HG03175 (cell line): ENCODE data around the gene ERC2.

Experiments used
- ATAC-seq: cut with Tn5 transposase; IDR thresholded peaks from one replicate; pipeline ENCODE4 v1.9.1; 2021; ENCODE audit warnings: mild to moderate bottlenecking, moderate library complexity; ENCODE audit not compliant: unreplicated experiment

ERC2 gene

GRCh38 chr3:55471084-55471483, 997.2 kb downstream of the ERC2 start:
- ATAC-seq = no peak

GRCh38 chr3:55469957-55470526, 998.2 kb downstream of the ERC2 start:
- no peak for ATAC-seq

- ATAC-seq = no peak
These were observed 1000.0 kb downstream of the ERC2 start for GRCh38 chr3:55468251-55468650.

GRCh38 chr3:55467099-55467498, 1001.2 kb downstream of the ERC2 start:
- ATAC-seq = no peak

- no peak for ATAC-seq
These were observed 1001.7 kb downstream of the ERC2 start for GRCh38 chr3:55466526-55466925.

- no peak for ATAC-seq
These were observed 1006.4 kb downstream of the ERC2 start for GRCh38 chr3:55461896-55462295.

- no peak for ATAC-seq
These were observed 1008.4 kb downstream of the ERC2 start for GRCh38 chr3:55459838-55460237.
